Measurements from ENCODE around the gene AGAP1. TPM values are rescaled to one million over a fixed set of nuclear protein-coding genes. Genes with fewer than 3 reads are reported as not detected.

The AGAP1 gene
- polyA plus RNA-seq, 12 donors, result 22.7 to 33.9 (median 26.5) TPM; not detected in 1

GRCh38 chr2:235606004-235606715 is 112.3 kb downstream of the AGAP1 start:
- DNase-seq, result no peak

GRCh38 chr2:235607546-235608199 is 113.8 kb downstream of the AGAP1 start:
- DNase-seq, result no peak

- peak; percentile 87 for DNase-seq
Measured at GRCh38 chr2:235608200-235608887, 114.5 kb downstream of the AGAP1 start.

GRCh38 chr2:235609321-235609720 is 115.5 kb downstream of the AGAP1 start:
- DNase-seq, result no peak

GRCh38 chr2:235609746-235610145 is 115.9 kb downstream of the AGAP1 start:
- DNase-seq, result no peak

- no peak for DNase-seq
Measured at GRCh38 chr2:235610696-235611257, 116.9 kb downstream of the AGAP1 start.

- DNase-seq, result no peak
Measured at GRCh38 chr2:235611349-235611748, 117.5 kb downstream of the AGAP1 start.

GRCh38 chr2:235611756-235612155 is 117.9 kb downstream of the AGAP1 start:
- DNase-seq, result no peak

- DNase-seq, result no peak
Measured at GRCh38 chr2:235612181-235612950, 118.5 kb downstream of the AGAP1 start.

- DNase-seq, result no peak
Measured at GRCh38 chr2:235613649-235614048, 119.8 kb downstream of the AGAP1 start.

GRCh38 chr2:235614176-235614860 is 120.5 kb downstream of the AGAP1 start:
- DNase-seq, result no peak

- DNase-seq, result peak; percentile 89
Measured at GRCh38 chr2:235614900-235615712, 121.3 kb downstream of the AGAP1 start.

- peak; percentile 86 for DNase-seq
Measured at GRCh38 chr2:235616885-235617284, 123.0 kb downstream of the AGAP1 start.

- no peak for DNase-seq
Measured at GRCh38 chr2:235618039-235618438, 124.2 kb downstream of the AGAP1 start.

GRCh38 chr2:235619544-235619943 is 125.7 kb downstream of the AGAP1 start:
- DNase-seq, result no peak

GRCh38 chr2:235621736-235622135 is 127.9 kb downstream of the AGAP1 start:
- DNase-seq, result no peak

GRCh38 chr2:235623111-235623510 is 129.3 kb downstream of the AGAP1 start:
- DNase-seq, result no peak

GRCh38 chr2:235623752-235624151 is 129.9 kb downstream of the AGAP1 start:
- no peak for DNase-seq

GRCh38 chr2:235626658-235627057 is 132.8 kb downstream of the AGAP1 start:
- no peak for DNase-seq

- no peak for DNase-seq
Measured at GRCh38 chr2:235627682-235628081, 133.8 kb downstream of the AGAP1 start.
